Vagina (tissue), 2 donors: Measurements from ENCODE around the gene GNGT2.

Experiments used
- POLR2A ChIP-seq, 2 donors: fragments of 450-650 bp; IDR thresholded peaks; one replicate each; pipeline ENCODE4 v1.6.1; 2017; ENCODE audit warnings: antibody characterized with exemption in 2 of 2, mild to moderate bottlenecking in 2 of 2, moderate library complexity in 2 of 2
- TF ChIP-seq, protein P1 (sequence below), 3 experiments: fragments of 450-650 bp in 2 of 3; fragments of 200-600 bp in 1 of 3; sonication (generic) in 1 of 3; IDR thresholded peaks; one replicate each; pipeline ENCODE4 v1.5.1; 2017 to 2019; ENCODE audit warnings: antibody characterized with exemption in 3 of 3, mild to moderate bottlenecking in 2 of 3, moderate library complexity in 2 of 3

GRCh38 chr17:49213847-49214246 is 3.5 kb upstream of the GNGT2 start:
- TF ChIP-seq, protein P1, sequence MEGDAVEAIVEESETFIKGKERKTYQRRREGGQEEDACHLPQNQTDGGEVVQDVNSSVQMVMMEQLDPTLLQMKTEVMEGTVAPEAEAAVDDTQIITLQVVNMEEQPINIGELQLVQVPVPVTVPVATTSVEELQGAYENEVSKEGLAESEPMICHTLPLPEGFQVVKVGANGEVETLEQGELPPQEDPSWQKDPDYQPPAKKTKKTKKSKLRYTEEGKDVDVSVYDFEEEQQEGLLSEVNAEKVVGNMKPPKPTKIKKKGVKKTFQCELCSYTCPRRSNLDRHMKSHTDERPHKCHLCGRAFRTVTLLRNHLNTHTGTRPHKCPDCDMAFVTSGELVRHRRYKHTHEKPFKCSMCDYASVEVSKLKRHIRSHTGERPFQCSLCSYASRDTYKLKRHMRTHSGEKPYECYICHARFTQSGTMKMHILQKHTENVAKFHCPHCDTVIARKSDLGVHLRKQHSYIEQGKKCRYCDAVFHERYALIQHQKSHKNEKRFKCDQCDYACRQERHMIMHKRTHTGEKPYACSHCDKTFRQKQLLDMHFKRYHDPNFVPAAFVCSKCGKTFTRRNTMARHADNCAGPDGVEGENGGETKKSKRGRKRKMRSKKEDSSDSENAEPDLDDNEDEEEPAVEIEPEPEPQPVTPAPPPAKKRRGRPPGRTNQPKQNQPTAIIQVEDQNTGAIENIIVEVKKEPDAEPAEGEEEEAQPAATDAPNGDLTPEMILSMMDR (IDR thresholded peaks at IDR 0.05): no peak
- no peak for TF ChIP-seq POLR2A (IDR thresholded peaks at IDR 0.05)
